ENCODE measurements around the gene NFASC. TPM values are rescaled to one million over a fixed set of nuclear protein-coding genes. Genes with fewer than 3 reads are reported as not detected.

Gene NFASC
- polyA plus RNA-seq, 3 donors, result 0.08 TPM; not detected in 2

DNA sequence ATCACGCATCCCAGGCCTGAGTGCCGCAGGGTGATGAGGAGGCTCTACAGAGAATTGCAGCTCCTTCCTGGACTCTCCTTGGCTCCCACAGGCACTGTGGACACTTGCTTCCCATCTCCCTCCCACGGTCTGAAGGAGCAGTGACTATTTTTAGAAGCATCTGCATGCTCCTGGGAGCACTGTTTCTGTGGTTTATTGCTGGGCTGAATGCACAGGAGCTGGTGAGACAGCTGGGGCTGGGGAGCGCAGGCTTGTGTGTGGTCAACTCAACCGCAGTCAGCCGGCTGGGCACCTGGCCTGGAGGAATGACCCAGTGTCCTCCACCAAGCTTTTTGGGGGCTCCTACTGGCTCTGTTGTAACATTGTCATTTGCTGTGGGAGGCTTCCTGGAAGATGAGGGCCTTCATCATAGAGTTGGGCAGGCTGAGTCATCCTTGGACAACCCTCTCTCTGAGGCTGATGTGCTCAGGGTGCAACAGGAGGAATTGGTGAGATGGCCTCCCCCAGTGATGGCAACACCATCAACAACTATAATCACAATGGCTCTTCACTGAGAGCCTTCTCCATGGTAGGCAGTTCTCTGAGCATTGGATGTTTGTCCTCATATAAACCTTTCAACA lies 1.7 kb downstream of the NFASC start:
- Histone ChIP-seq H3K36me3 (replicated peaks in 1 of 2; ENCODE audit: control insufficient read depth in 1 of 2, insufficient read depth in 2 of 2, low read length in 2 of 2) (no peaks in the 10 kb centered on the region), H3K27ac (ENCODE audit: low read depth in 1 of 2, low read length in 2 of 2) (no peak overlapping the region), H2AFZ (ENCODE audit: insufficient read depth, low read depth, low read length, poor library complexity, severe bottlenecking) (no peak overlapping the region), H4K20me1 (ENCODE audit: insufficient read depth, low read length) (no peaks in the 10 kb centered on the region), H3K9me3 (replicated peaks in 1 of 2; ENCODE audit: control insufficient read depth in 1 of 2, insufficient read depth in 1 of 2, low read length in 2 of 2) (no peaks in the 10 kb centered on the region), H3K4me2 (replicated peaks; ENCODE audit: extremely low read depth, low read length, poor library complexity, severe bottlenecking) (no peak overlapping the region), H3K4me3 (replicated peaks in 1 of 3; ENCODE audit: low read depth in 2 of 3, low read length in 3 of 3) (no peak overlapping the region), H3K27me3 (ENCODE audit: control insufficient read depth in 2 of 2, insufficient read depth in 2 of 2, low read length in 2 of 2) (peaks cover 0 to 3% of the 10 kb centered on the region in 2 donors), H3K79me2 (ENCODE audit: insufficient read depth, low read length) (no peaks in the 10 kb centered on the region), H3K4me1 (ENCODE audit: control insufficient read depth in 1 of 2, insufficient read depth in 2 of 2, low read length in 2 of 2) (no peaks in the 10 kb centered on the region), H3K9ac (ENCODE audit: insufficient read depth, low read length, poor library complexity, severe bottlenecking) (no peak overlapping the region)
- H3K4me1 Mint-ChIP-seq, result no peaks in the 10 kb centered on the region
- H3K27ac Mint-ChIP-seq, result no peak overlapping the region
- no peaks in the 10 kb centered on the region for H3K36me3 Mint-ChIP-seq
- H3K9me3 Mint-ChIP-seq, result no peaks in the 10 kb centered on the region
- intact Hi-C loops (cut with micrococcal nuclease), result no loop called here
- DNase-seq, result no peak
- TF ChIP-seq, protein P1, sequence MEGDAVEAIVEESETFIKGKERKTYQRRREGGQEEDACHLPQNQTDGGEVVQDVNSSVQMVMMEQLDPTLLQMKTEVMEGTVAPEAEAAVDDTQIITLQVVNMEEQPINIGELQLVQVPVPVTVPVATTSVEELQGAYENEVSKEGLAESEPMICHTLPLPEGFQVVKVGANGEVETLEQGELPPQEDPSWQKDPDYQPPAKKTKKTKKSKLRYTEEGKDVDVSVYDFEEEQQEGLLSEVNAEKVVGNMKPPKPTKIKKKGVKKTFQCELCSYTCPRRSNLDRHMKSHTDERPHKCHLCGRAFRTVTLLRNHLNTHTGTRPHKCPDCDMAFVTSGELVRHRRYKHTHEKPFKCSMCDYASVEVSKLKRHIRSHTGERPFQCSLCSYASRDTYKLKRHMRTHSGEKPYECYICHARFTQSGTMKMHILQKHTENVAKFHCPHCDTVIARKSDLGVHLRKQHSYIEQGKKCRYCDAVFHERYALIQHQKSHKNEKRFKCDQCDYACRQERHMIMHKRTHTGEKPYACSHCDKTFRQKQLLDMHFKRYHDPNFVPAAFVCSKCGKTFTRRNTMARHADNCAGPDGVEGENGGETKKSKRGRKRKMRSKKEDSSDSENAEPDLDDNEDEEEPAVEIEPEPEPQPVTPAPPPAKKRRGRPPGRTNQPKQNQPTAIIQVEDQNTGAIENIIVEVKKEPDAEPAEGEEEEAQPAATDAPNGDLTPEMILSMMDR (IDR thresholded peaks at IDR 0.05), result no peak
- no peak overlapping the region for H3K4me3 Mint-ChIP-seq
- WGBS (ENCODE audit: insufficient coverage), result 96% methylated on average over 5 of the region's 6 CpGs
- H3K27me3 Mint-ChIP-seq (ENCODE audit: low read depth in 3 of 3), result peaks cover 5 to 16% (median 8%) of the 10 kb centered on the region in 3 donors

GRCh38 chr1:204873176-204873575 lies 2.5 kb downstream of the NFASC start:
- Mint-ChIP-seq H3K27me3 (ENCODE audit: low read depth in 3 of 3) (peaks cover 8 to 22% (median 12%) of the 10 kb centered on the region in 3 donors), H3K27ac (no peak overlapping the region), H3K4me3 (no peak overlapping the region), H3K9me3 (no peaks in the 10 kb centered on the region), H3K4me1 (no peaks in the 10 kb centered on the region), H3K36me3 (no peaks in the 10 kb centered on the region)
- Histone ChIP-seq H3K4me2 (replicated peaks; ENCODE audit: extremely low read depth, low read length, poor library complexity, severe bottlenecking) (no peak overlapping the region), H3K9ac (ENCODE audit: insufficient read depth, low read length, poor library complexity, severe bottlenecking) (no peak overlapping the region), H3K79me2 (ENCODE audit: insufficient read depth, low read length) (no peaks in the 10 kb centered on the region), H3K4me1 (ENCODE audit: control insufficient read depth in 1 of 2, insufficient read depth in 2 of 2, low read length in 2 of 2) (no peaks in the 10 kb centered on the region), H3K27me3 (ENCODE audit: control insufficient read depth in 2 of 2, insufficient read depth in 2 of 2, low read length in 2 of 2) (peaks cover 0 to 4% of the 10 kb centered on the region in 2 donors), H3K27ac (ENCODE audit: low read depth in 1 of 2, low read length in 2 of 2) (no peak overlapping the region), H3K36me3 (replicated peaks in 1 of 2; ENCODE audit: control insufficient read depth in 1 of 2, insufficient read depth in 2 of 2, low read length in 2 of 2) (no peaks in the 10 kb centered on the region), H4K20me1 (ENCODE audit: insufficient read depth, low read length) (no peaks in the 10 kb centered on the region), H3K4me3 (replicated peaks in 1 of 3; ENCODE audit: low read depth in 2 of 3, low read length in 3 of 3) (no peak overlapping the region), H3K9me3 (replicated peaks in 1 of 2; ENCODE audit: control insufficient read depth in 1 of 2, insufficient read depth in 1 of 2, low read length in 2 of 2) (no peaks in the 10 kb centered on the region), H2AFZ (ENCODE audit: insufficient read depth, low read depth, low read length, poor library complexity, severe bottlenecking) (no peak overlapping the region)
- no peak for DNase-seq
- intact Hi-C loops (cut with micrococcal nuclease), result no loop called here
- TF ChIP-seq, protein P1 (IDR thresholded peaks at IDR 0.05), result no peak
- WGBS (ENCODE audit: insufficient coverage), result no CpG with 5 or more reads among the region's 2 CpGs

All from CD14-positive monocyte (primary cell).